ENCODE measurements around the gene ADRA2C. TPM values are rescaled to one million over a fixed set of nuclear protein-coding genes. Genes with fewer than 3 reads are reported as not detected.

Gene ADRA2C
- total and polyA plus RNA-seq, 8 donors = 1.1 to 6.8 (median 3.0) TPM

DNA sequence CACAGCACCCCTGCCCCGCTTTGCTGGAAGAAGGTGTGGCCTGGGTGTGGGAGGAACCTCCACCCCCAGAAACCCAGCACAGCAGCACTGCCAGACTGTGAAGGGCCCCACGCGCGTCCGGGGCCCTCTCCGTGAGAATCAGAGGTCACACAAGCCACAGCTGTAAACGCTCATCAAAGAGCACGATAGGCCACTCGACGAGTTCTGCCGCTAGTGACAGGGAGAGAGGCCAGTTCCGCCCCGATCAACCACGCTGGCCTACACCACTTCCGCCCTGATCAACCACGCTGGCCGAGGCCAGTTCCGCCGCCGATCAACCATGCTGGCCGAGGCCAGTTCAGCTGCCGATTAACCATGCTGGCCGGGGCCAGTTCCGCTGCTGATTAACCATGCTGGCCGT is 25.9 kb upstream of the ADRA2C start:
- DNase-seq (peak in 1 of 6 donors; percentile 8), FAIRE-seq (no peak), ATAC-seq (no peak)
- H3K27ac ChIP-seq = no peak overlapping the region
- WGBS, 2 donors = 60 to 62% methylated on average over 25 of the region's 25 CpGs
- H3K4me1 ChIP-seq = no peaks in the 10 kb centered on the region
- intact Hi-C loops (cut with DNase I) = no loop called here
- peaks cover 0 to 10% (median 0%) of the 10 kb centered on the region in 4 donors for H3K27me3 ChIP-seq
- H3K9me3 ChIP-seq = no peaks in the 10 kb centered on the region
- no peak for TF ChIP-seq CTCF (IDR thresholded peaks at IDR 0.05)
- H3K4me3 ChIP-seq = no peak overlapping the region
- no peaks in the 10 kb centered on the region for H3K36me3 ChIP-seq

DNA sequence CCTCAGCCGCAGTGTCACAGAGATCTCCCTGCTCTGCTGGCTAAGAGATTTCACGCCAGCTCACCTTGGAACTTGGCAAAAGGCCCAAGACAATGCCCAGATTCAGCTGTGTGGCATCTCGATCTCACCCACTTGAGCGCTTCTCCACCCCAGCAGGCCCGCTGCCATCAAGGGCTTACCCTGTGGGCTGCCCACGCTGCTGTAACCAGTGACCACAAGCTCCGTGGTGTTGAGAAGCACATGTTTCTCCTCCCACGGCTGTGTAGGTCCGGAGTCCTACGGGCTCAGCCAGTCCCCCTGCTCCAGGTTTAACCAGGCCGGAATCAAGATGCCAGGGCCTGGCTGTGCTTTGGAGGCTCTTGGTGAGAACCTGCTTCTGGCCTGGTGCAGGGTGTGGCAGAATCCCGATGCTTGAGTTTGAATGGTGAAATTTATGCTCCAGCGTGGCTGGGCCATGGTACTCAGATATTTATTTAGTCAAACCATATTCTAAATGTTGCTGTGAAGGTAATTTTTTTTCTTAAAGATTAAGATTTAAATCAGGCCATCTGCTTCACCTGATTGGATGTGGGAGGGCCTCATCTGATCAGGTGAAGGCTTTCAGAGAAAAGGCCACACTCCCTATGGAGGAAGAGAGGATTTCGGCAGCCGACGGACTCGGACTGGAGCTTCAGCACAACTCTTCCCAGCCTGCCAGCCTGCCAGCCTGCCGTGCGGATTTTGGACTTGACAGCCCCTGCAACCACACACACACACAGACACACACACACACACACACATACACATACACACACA is 24.8 kb upstream of the ADRA2C start:
- H3K4me3 ChIP-seq = no peak overlapping the region
- WGBS, 2 donors = 83 to 90% methylated on average over 19 of the region's 19 CpGs
- intact Hi-C loops (cut with DNase I) = no loop called here

DNA sequence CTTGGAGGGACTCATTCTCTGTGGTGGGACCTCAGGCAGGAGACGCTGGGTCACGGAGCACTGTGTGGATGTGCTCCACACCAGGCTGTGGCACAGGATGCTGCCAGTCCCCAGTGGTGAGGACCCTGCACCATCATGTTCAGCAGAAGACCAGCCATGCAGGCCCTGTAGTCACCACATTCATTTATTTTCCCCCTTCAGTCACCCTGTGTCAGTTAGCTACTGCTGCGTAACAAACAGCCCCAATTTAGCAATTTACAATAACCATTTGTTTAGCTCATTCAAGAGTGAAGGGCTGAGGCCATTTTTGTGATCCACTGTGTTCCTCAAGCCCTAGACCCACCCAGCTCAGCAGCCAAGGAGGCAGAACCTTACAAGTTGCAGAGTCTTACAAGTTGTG is 23.6 kb upstream of the ADRA2C start:
- WGBS, 2 donors = 70 to 100% methylated on average over 3 of the region's 3 CpGs
- no peaks in the 10 kb centered on the region for H3K9me3 ChIP-seq
- intact Hi-C loops (cut with DNase I) = no loop called here
- no peak for TF ChIP-seq CTCF (IDR thresholded peaks at IDR 0.05)
- H3K27me3 ChIP-seq = peaks cover 0 to 10% (median 0%) of the 10 kb centered on the region in 4 donors
- FAIRE-seq (no peak), ATAC-seq (no peak), DNase-seq (no peak)
- no peak overlapping the region for H3K4me3 ChIP-seq
- H3K36me3 ChIP-seq = no peaks in the 10 kb centered on the region
- H3K27ac ChIP-seq = no peak overlapping the region
- H3K4me1 ChIP-seq = no peaks in the 10 kb centered on the region

More for the DNA sequence above, 24.8 kb upstream of the ADRA2C start:
- H3K27ac ChIP-seq = no peak overlapping the region
- H3K9me3 ChIP-seq = no peaks in the 10 kb centered on the region
- ATAC-seq (no peak), FAIRE-seq (no peak), DNase-seq (no peak)
- no peaks in the 10 kb centered on the region for H3K36me3 ChIP-seq
- H3K4me1 ChIP-seq = no peaks in the 10 kb centered on the region
- no peak for TF ChIP-seq CTCF (IDR thresholded peaks at IDR 0.05)
- H3K27me3 ChIP-seq = peaks cover 0 to 10% (median 0%) of the 10 kb centered on the region in 4 donors

- intact Hi-C loops (cut with DNase I) = no loop called here
- FAIRE-seq (no peak), ATAC-seq (no peak), DNase-seq (no peak)
- Histone ChIP-seq H3K4me3 (no peak overlapping the region), H3K27me3 (peaks cover 0 to 10% (median 0%) of the 10 kb centered on the region in 4 donors), H3K36me3 (no peaks in the 10 kb centered on the region), H3K4me1 (no peaks in the 10 kb centered on the region), H3K9me3 (no peaks in the 10 kb centered on the region), H3K27ac (no peak overlapping the region)
- WGBS, 2 donors = 63 to 65% methylated on average over 22 of the region's 22 CpGs
- TF ChIP-seq CTCF (IDR thresholded peaks at IDR 0.05) = no peak
Measured at GRCh38 chr4:3744232-3744631, 22.0 kb upstream of the ADRA2C start.

GRCh38 chr4:3744901-3745300 is 21.3 kb upstream of the ADRA2C start:
- TF ChIP-seq CTCF (IDR thresholded peaks at IDR 0.05) = no peak
- ATAC-seq = no peak
- Histone ChIP-seq H3K27me3 (peaks cover 0 to 10% (median 0%) of the 10 kb centered on the region in 4 donors), H3K36me3 (no peaks in the 10 kb centered on the region), H3K27ac (no peak overlapping the region), H3K9me3 (no peaks in the 10 kb centered on the region), H3K4me1 (no peaks in the 10 kb centered on the region), H3K4me3 (no peak overlapping the region)
- intact Hi-C loops (cut with DNase I) = no loop called here
- no peak for FAIRE-seq
- DNase-seq = peak in 1 of 6 donors; percentile 13
- WGBS, 2 donors = 16 to 21% methylated on average over 14 of the region's 14 CpGs

All from pancreas (tissue), 10 donors.